Dermis blood vessel endothelial cell (primary cell): ENCODE results near the gene FYB1. TPM values are rescaled to one million over a fixed set of nuclear protein-coding genes. Genes with fewer than 3 reads are reported as not detected.
"Not testable (repeated sequence)": the region's sequence is repeated elsewhere in the genome, so short reads cannot be mapped to it uniquely, and the experiment has no call there.

Experiments
- DNase-seq: peaks from one replicate; pipeline ENCODE4 v3.0.0; 2010
- total RNA-seq: library from RNA; depleted of rRNA; stranded (reverse); fragments of >200 nt; gene quantifications from 2 replicates; pipeline ENCODE4 v1.2.3, GENCODE V29; 2014

Gene FYB1
- total RNA-seq, 1 donor from 2014 or later = not detected

DNA sequence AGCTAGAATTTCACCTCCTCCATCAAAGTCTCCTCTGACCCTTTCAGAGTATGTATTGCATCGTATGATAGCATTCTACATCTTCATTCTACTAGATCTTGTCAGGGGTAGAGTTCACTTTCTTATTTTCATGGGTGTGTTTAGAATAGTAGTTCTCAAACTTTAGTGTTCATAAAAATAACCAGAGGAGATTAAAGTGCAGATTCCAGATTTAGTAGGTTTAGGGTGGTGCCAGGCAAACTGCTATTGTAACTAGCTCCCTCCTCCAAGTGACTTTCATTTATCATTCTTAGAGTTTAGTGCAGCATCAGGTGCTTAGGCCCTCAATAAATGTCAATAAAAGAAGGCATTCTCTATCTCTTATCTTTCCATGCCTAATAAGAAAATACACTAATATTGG, 7.2 kb upstream of the FYB1 start:
- DNase-seq = no peak

DNA sequence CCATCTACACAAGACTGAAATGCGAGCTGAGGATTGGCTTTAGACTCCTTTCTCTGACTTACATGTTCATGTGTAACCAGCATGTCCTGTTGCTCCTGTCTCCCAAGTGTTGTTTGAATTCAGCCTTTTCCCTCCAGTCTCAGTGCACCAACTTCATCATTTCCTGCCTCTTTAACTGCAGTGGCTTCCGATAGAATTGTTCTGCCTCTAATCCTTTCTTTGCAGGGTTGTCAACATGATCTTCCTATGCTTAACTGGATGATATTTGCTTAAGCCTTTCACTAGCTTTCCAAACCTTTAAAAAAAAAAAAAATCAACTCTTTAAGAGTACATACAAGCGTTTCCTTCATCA, 6.7 kb upstream of the FYB1 start:
- peak; percentile 18 for DNase-seq

DNA sequence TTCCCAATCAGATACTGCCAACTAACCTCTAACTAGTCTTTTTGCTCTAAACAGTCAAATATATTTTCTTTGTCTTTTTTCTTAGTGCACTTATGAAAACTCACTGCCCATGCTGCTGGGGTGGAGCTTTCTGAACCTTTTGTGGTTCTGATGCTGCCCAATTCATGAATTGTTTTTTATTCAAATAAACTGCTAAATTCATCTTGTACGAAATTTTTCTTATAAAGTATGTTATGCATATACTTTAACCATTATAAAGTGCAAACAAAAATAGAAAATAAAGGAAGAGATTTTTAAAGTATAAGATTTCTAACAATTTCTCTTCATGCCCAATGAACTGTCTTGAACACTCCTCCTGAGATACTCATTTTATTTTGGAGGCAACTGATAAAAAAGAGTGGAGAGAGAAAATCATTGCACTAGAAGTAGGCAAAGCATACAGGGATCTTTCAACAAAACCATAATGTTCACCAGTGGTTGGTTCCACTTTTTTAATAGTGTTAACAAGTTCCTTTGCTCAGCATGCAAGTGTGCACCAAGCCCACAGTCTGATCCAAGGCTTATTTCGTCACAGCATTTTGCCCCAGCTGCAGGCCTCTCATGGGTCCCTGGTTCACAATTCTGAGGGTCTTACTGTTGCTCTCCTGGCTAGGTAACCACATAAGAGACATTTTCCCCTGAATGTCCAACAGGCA, 6.2 kb upstream of the FYB1 start:
- no peak for DNase-seq

DNA sequence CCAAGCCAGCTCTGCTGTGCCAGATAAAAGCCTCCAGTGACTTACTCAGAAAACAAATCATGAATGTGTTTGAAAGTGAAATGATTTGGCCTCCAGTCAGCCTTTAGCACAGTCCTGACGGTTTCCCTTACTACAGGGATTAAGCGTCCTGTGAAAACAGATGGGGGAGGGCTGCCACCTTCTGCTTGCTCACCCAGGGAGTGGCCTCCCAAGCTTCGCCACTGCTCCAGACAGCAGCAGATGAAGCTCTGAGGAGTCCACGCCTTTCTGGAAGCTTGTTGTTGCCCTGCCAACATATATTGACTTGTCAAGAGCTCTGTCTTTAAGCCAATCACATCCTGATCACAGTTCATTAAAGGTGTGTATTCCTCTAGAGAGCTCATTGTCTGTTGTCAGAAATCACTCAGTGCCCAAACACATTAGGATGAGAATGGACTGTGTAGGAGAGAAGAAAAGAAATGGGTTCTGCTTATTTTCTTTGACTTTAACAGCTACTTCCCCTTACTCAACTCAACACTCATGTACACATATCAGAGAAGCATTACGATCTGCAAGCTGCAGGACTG, 4.9 kb upstream of the FYB1 start:
- no peak for DNase-seq

DNA sequence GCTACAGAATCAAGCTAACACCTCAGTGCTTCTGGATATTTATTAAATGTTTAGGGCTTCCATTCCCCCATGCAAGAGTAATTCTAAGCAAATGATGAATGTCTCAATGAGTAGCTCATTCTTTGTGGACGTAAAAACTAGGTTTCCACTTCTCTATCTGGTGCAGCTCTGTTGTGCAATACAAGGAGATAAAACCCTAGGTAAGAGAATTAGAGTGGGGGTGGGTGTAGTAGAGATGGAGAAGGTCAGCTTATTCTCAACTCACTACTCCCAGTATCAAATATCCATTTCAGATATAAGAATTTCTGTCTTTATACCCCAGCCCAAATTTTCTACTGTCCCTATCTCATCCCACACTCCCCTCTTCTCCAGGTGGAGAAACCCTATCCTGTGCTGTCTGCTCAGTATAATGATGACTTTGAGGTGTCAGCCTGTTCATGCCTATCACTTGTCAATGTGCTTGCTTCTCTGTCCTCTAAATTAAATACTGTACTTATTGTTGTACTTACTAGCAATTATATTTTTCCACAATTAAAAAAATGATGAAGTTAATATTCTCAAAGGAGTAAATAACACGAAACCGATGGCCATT, 4.3 kb upstream of the FYB1 start:
- no peak for DNase-seq

DNA sequence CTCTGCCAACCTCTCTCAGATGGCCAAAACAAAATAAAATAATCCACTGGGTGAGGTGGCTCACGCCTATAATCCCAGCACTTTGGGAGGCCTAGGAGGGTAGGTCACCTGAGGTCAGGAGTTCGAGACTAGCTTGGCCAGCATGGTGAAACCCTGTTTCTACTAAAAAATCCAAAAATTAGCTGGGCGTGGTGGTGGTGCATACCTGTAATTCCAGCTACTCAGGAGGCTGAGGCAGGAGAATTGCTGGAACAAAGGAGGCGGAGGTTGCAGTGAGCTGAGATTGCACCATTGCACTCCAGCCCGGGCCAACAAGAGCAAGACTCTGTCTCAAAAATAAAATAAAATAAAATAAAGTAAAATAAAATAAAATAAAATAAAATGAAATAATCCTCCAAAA, 2.3 kb upstream of the FYB1 start:
- not testable (repeated sequence) for DNase-seq

DNA sequence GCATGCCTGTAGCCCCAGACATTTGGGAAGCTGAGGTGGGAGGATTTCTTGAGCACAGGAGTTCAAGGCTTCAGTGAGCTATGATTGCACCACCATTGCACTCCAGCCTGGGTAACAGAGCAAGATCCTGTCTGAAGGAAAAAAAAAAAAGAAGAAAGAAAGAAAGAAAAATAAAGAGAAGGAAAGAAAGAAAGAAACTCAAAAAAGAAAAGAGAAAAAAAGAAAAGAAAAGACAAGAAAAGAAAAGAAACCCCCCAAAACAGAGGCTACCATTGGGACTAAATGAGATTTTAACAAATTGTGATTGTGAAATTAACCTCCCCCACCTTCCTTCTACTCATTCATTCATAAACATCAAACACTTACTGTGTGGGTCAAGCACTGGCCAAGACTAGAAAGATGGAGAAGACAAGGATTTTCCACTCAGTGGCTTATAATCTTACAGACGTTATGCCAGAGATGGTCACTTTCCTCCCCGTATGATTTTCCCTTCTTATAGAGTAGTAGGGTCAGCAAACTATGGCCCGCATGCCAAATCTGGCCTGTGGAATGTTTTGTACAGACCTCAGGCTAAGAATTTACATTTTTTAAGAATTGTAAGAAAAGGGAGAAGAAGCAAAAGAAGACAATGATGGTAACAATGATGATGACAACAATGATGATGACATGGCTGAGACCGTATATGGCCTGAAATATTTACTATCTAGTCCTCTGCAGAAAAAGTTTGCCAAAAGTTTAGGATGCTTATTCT, 1.1 kb upstream of the FYB1 start:
- no peak for DNase-seq

DNA sequence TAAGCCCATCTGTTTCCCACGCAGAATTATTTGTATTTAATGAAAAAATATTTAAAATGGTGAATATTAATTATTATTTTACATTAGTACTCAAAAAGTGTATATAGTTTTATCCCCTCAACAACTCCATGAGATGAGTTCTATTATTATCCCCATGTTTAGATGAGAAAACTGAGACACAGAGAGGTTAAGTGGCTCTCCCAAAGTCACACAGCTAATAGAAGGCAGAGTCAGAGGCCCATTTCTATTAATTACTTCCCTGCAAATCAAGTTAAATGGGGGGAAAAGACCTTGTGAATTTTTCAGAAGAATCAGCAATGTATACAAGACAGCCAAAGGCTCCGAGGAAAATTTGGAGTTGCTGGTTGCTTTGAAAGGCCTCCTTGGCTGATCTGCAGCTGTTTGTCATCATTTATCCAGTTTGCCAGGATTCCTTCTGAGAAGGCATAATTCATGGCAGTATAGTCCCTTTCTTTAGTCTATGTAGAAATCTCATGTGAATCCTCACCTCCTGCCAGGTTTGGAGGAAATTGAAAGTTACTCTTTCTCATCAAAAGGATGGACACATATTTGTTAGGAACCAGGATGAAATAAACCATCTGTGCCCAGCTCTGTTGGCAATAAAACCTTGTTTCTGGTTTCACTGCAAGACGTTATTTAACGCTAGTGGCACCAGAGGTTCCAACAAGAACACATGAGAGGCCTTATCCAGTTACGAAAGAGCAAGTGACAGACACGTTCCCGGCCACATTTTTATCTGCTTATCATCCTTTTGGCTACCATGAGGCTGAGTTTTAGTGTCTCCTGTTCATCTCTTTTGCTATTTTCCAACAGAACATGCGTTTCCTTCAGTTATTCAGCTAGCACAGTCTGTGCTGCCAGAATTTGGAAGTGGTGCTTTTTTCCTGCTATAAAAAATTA, 621 bp downstream of the FYB1 start:
- DNase-seq = no peak

DNA sequence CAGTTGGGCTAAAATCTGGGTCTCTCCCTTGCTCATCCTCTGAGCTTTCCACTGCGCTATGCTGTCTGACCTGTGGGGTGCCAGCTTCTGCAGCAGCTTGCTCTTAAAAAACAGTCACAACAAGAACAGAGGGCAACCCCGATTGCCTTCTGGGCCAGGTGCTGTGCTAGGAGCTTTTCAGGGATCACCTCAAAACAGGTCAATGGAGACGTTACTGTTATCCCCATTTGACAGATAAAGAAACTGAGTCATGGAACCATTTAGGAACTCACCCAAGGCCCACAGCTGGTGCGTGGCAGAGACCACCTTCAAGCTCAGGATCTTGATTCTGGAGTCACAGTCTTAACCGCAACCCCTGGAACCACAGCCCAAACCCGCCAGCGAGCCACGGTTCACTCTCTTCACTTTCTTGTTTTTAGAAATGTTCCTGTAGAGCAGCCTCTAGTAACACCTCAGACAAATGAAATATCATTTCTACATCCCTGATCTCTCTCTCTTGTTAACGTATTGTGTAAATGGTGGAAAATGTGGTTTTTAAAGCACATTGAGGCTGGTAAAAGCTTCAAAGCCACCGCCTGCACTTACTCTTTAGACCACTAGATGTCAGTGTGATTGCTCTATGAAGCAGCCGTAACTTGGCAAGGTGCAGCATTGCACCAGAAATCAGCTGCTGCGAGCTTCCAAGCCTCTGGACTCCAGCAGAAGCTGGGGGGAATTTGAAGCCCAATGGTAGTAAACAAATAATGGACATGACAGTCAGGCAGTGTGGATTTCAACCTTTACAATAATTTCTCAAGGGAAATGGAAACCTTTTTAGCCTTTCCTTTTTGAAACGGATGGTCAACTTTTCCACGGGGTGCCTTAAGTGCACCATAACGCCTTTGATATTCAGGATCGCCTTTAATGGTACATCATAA, 1.7 kb downstream of the FYB1 start:
- peak; percentile 89 for DNase-seq

DNA sequence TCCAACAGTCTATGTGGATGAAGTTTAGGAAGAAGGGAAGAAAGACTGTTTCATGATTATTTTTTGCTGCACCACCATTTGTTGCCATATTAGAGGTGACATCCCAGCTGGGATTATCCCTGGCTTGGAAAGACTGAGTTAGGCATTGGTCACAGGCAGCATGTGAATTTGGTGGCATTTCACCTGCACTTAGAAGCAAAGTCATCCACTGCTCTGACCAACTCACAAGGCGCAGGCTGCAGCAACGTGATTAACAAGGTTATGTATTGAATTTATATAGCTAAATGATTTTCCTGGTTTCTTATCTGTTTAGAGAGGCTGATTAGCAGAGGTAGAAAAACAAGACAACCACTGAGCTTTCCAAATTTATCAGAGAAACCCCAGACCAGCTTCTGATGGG, 2.7 kb downstream of the FYB1 start:
- DNase-seq = no peak

DNA sequence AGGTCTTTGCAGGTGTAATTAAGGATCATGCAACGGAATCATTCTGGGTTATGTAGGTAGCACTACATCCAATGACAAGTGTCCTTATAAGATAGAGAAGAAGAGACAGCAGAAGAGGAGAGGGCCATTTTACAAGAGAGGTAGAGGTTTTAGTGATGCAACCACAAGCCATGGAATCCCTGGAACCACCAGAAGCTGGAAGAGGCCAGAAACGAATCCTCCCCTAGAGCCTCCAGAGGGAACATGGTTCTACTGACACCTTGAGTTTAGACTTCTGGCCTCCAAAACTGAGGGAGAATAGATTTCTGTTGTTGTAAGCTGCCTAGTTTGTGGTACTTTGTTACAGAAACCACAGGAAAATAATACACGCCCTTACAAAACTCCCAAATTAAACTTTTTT, 3.5 kb downstream of the FYB1 start:
- no peak for DNase-seq

DNA sequence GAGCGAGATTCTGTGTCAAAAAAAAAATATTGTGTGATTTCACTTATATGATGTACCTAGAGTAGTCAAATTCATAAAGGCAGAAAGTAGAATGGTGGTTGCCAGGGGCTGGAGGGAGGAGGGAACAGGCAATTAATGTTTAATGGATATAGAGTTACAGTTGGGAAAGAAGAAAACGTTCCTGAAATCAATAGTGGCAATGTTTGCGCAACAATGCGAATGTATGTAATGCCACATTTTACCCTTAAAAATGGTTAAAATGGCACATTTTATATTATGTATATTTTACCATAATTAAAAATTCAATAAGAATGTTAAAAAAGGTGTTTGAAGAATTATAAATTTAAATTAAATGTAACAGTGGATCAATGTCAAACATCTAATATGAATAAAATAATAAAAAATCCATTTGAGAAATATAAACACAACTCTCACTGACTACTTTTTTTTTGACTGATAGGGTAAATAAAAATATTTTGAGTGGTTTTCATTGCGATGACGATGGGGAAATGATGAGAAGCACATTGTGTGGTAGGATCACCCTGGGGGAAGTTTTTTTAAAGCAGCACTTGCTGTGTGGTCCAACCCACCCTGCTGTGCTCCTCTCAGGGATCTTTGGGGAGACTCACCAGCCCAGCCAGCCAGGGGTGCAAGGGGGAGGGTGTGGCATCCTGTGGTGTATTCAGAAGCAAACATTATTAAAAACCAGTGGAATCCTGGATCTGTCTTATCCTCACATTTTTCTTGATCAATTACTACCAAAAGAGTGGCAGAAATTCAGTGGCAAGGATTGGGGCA, 4.3 kb downstream of the FYB1 start:
- no peak for DNase-seq

DNA sequence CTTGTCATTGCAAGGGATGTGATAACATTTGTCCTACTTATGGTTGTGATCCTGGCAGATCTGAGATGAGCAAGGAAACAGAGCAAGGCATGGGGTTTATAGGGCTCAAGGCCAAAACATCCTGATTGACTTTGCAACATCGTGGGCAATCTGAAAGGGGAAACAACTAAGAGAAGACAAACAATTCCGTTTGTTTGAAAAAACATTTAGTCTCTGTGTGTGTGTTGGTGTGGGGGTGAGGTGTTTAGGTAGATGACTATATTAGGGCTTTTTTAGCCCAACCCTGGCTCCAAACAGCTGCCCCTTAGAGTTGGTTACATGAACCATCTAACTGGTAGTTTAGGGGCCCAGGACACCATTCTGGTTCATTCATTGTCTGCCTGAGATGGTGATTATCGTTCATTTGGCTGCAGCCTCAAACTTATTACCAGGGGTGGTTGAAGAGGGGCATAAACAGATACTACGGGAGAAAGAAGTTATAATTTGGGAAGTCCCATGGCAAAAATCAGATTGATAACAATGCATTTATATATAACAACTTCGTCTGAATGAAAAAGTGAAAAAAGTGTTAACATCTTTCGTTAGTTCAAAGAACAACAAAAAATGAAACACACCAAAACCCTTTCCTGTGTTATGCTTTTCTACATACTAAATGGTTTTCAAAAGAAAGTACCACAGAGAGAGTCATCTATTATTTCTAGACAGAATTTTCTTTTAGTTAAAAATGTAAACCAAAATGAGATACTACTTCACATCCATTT, 5.7 kb downstream of the FYB1 start:
- DNase-seq = peak; percentile 9

DNA sequence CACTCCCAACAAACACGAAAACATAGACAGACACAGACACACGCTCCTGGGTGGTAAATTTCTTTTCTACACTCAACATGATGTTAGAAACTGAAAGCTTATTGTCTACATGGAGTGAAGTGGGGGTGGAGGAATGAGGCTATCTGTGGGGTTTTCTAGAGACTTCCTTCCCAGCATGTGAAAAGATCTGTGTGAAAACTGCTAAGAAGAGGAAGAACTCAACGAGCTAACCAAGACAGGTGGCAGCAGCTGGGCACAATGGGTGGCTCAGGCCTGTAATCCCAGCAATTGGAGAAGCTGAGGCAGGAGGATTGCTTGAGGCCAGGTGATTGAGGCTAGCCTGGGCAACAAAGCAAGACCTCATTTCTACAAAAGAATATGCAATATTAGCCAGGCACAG, 7.6 kb downstream of the FYB1 start:
- no peak for DNase-seq

DNA sequence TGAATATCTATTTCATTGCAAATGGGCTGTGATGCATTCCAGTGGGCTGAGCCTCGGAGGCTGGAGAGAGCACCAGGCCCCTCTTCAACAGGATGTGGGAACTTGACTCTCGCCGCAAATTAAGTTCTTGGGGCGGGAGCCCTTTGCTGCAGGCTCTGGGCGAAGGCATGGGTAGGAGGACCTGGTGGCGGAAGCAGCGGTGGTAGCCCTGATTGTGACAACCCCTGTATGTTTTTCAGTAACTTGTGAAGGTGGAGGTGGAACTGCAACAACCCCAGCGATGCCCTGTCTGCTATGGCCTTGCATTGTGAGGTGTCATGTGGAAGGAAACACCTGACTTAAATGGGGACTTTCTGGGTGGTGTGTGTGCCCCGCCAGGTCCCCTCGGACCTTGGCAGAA, 9.4 kb downstream of the FYB1 start:
- DNase-seq = no peak

DNA sequence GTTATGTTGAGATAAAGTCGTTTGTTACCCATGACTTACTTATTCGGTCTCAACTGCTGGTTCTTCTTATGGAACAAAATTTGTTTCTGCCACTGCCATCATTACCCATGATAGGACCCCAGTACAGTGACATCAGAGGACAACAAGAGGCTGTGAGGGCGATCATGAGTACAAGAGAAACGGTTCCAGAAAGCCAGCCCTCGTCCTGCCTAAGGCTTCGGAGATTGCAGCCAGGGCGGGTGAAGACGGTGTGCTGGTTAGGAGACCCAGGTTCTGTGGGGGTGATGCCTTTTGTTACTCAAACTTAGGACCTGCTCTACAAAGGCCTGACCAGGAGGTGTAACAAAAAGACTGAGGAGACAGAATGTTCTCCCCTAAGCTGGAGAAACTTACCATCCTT, 10.9 kb downstream of the FYB1 start:
- no peak for DNase-seq

DNA sequence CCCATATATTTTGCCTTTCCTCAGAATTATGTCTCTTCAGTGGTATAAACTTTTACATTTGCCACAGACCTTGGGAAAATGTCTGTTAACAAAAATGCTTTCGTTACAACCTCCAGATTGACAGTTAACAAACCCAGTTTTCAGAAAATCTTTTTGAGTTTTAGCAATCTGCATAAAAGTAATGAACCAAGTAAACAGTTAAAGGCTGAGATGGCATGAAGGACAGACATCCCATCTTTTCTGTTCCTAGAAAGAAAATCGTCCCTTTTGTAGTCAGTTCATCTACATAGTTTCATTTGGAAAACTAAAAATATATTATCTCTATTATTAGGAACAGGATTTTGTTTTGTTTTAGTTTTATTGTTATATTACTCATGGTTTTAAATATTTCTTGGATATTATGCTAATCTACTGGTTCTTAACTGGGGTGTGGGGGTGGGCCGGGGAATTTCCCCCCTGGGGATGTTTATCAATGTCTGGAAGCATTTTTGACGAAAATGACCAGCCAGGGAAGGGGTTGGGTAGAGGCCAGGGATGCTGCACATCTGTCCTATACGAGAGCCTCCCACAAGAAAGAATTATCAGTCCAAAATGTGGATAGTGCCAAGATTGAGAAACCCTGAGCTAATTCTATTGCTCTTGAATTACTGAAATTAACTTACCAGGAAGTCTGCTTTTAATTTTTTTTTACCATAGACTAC, 11.9 kb downstream of the FYB1 start:
- no peak for DNase-seq

DNA sequence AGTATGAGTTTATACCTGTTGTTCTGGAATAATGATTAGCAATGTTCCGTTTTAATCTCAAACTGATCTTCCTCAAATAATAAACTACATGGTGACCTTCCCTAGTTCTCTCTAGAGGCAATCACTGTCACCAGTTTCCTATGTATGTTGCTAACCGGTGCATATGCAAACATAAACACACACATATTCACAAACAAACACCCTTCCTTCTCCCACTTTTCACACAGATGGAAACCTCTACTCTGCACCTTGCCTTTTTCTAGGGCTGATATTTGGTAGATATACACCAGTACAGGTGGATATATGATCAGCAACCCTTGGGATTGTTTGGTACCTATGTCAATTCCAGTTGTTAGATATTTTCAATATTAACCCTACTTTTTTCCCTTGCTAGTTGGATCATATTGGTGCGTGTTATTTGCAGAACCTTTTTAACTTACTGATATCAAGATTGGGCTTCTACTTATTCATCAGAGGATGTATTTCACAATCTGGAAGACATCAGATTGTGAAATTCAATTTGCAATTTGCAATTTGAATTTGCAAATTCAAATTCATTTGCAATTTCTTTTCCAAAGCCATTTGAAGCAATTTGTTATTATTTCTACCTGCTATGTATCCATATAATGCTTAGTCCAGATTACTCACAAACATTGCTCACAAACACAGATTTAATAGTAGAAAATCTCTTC, 12.6 kb downstream of the FYB1 start:
- no peak for DNase-seq

DNA sequence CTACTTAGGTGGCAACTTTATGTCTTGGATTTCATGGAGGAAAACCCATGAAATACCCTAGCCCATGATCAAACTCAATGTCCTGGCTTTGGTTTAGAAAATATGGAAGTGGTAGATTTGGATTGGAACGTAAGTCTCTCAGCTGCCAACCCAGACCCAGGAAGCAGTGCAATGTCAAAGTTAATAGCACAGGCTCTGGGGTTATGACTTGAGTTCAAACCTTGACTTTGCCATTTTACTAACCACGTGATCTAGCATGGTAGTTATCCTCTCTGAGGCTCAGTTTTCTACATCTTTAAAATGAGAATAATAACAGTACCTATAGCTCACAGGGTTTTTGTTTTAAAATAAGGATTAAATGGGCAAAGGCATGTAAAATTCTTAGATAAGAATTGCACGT, 13.8 kb downstream of the FYB1 start:
- no peak for DNase-seq
